WTC11 (cell line): Measurements from ENCODE around the gene HOATZ. TPM values are rescaled to one million over a fixed set of nuclear protein-coding genes. Genes with fewer than 3 reads are reported as not detected.

ENCODE experiments used
- ATAC-seq: fragments of 200-7000 bp; cut with Tn5 transposase; 2 replicates; pipeline ENCODE4 v1.10.0; 2021; ENCODE audit warnings: mild to moderate bottlenecking, moderate library complexity
- CTCF ChIA-PET: fragments of 300-600 bp; sonication (Branson Sonifier 250); formaldehyde crosslinking; loops from one replicate; lab custom pipeline; 2021; ENCODE audit warnings: antibody characterized with exemption; lab: Charles Lee
- POLR2A ChIA-PET: fragments of 350-600 bp; sonication (Branson Sonifier 250); formaldehyde crosslinking; loops from one replicate; lab custom pipeline; 2021; ENCODE audit warnings: antibody characterized with exemption; lab: Charles Lee
- DNase-seq: peaks from one replicate; pipeline ENCODE4 v3.0.0; 2021; ENCODE audit warnings: low spot score
- H3K27ac Mint-ChIP-seq: 2 replicates; pipeline ENCODE4 v1.8.0; 2021; ENCODE audit warnings: mixed read lengths
- H3K27me3 Mint-ChIP-seq: 2 replicates; pipeline ENCODE4 v1.8.0; 2021; ENCODE audit warnings: low read depth, mild to moderate bottlenecking, moderate library complexity, mixed read lengths
- H3K36me3 Mint-ChIP-seq: 2 replicates; pipeline ENCODE4 v1.8.0; 2021; ENCODE audit warnings: mixed read lengths
- H3K4me1 Mint-ChIP-seq: 2 replicates; pipeline ENCODE4 v1.8.0; 2022; ENCODE audit warnings: mixed read lengths
- H3K4me3 Mint-ChIP-seq: 2 replicates; pipeline ENCODE4 v1.8.0; 2021; ENCODE audit warnings: mild to moderate bottlenecking, moderate library complexity, mixed read lengths
- H3K9me3 Mint-ChIP-seq: 2 replicates; pipeline ENCODE4 v1.8.0; 2021; ENCODE audit warnings: mixed read lengths
- ARID4B ChIP-seq: sonication (generic); formaldehyde crosslinking; IDR thresholded peaks from 2 replicates; pipeline ENCODE4 v1.8.0; 2023; ENCODE audit warnings: missing genetic modification reagents, mild to moderate bottlenecking, borderline replicate concordance
- FOXJ3 ChIP-seq: sonication (generic); formaldehyde crosslinking; IDR thresholded peaks from 2 replicates; pipeline ENCODE4 v1.9.0; 2021; ENCODE audit warnings: missing genetic modification reagents, mild to moderate bottlenecking, borderline replicate concordance
- GABPB1 ChIP-seq: sonication (generic); formaldehyde crosslinking; IDR thresholded peaks from 2 replicates; pipeline ENCODE4 v1.8.1; 2023; ENCODE audit warnings: mild to moderate bottlenecking, missing genetic modification reagents
- GRHL2 ChIP-seq: fragments of 250-450 bp; sonication (Bioruptor Pico); IDR thresholded peaks from 2 replicates; pipeline ENCODE4 v1.8.0; 2022; ENCODE audit warnings: mild to moderate bottlenecking, moderate library complexity; ENCODE audit not compliant: insufficient replicate concordance, severe bottlenecking
- IRF1 ChIP-seq: sonication (generic); formaldehyde crosslinking; IDR thresholded peaks from 2 replicates; pipeline ENCODE4 v1.8.0; 2023; ENCODE audit warnings: missing genetic modification reagents
- JAZF1 ChIP-seq: fragments of 250-450 bp; sonication (Bioruptor Pico); IDR thresholded peaks from 2 replicates; pipeline ENCODE4 v1.9.0; 2021; ENCODE audit warnings: moderate library complexity, mild to moderate bottlenecking, inconsistent platforms
- NFE2L1 ChIP-seq: sonication (generic); formaldehyde crosslinking; IDR thresholded peaks from 2 replicates; pipeline ENCODE4 v1.8.1; 2023; ENCODE audit warnings: missing genetic modification reagents
- NFYB ChIP-seq: sonication (generic); formaldehyde crosslinking; conservative IDR thresholded peaks from 2 replicates; pipeline ENCODE4 v1.8.0; 2022; ENCODE audit warnings: low read depth, missing genetic modification reagents
- NR3C1 ChIP-seq: sonication (generic); formaldehyde crosslinking; conservative IDR thresholded peaks from 2 replicates; pipeline ENCODE4 v1.8.1; 2023; ENCODE audit warnings: low read depth, mild to moderate bottlenecking, missing genetic modification reagents
- ZNF219 ChIP-seq: sonication (generic); formaldehyde crosslinking; IDR thresholded peaks from 2 replicates; pipeline ENCODE4 v1.8.0; 2023; ENCODE audit warnings: missing genetic modification reagents, mild to moderate bottlenecking, borderline replicate concordance
- total RNA-seq: library from RNA; stranded (reverse); gene quantifications from 3 replicates; pipeline ENCODE4 v1.2.3, GENCODE V29; 2021
- TF ChIP-seq, protein P1 (sequence below): fragments of 250-450 bp; sonication (Bioruptor Pico); IDR thresholded peaks from 2 replicates; pipeline ENCODE4 v1.9.0; 2021; ENCODE audit warnings: mild to moderate bottlenecking
- TF ChIP-seq, protein P2 (sequence below): sonication (generic); formaldehyde crosslinking; IDR thresholded peaks from 2 replicates; pipeline ENCODE4 v1.8.1; 2023; ENCODE audit warnings: mild to moderate bottlenecking, missing genetic modification reagents
- TF ChIP-seq, protein P3 (sequence below): sonication (generic); formaldehyde crosslinking; IDR thresholded peaks from 2 replicates; pipeline ENCODE4 v1.8.1; 2023; ENCODE audit warnings: mild to moderate bottlenecking, missing genetic modification reagents
- TF ChIP-seq, protein P4 (sequence below): sonication (generic); formaldehyde crosslinking; IDR thresholded peaks from 2 replicates; pipeline ENCODE4 v1.8.1; 2022; ENCODE audit warnings: low read depth, mild to moderate bottlenecking, moderate library complexity, missing genetic modification reagents, borderline replicate concordance
- TF ChIP-seq, protein P5 (sequence below): sonication (generic); formaldehyde crosslinking; IDR thresholded peaks from 2 replicates; pipeline ENCODE4 v1.8.1; 2023; ENCODE audit warnings: mild to moderate bottlenecking, moderate library complexity, missing genetic modification reagents

Gene HOATZ
- total RNA-seq, 1 experiment from 2014 or later, result not detected

- H3K9me3 Mint-ChIP-seq, result no peaks in the 10 kb centered on the region
- ChIA-PET CTCF (no interaction called here), POLR2A (no interaction called here)
- H3K27me3 Mint-ChIP-seq, result no peaks in the 10 kb centered on the region
- TF ChIP-seq, protein P1, sequence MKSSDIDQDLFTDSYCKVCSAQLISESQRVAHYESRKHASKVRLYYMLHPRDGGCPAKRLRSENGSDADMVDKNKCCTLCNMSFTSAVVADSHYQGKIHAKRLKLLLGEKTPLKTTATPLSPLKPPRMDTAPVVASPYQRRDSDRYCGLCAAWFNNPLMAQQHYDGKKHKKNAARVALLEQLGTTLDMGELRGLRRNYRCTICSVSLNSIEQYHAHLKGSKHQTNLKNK (CRISPR knock-in tag), result no peak
- TF ChIP-seq GABPB1 (CRISPR knock-in tag) (no peak), NR3C1 (CRISPR knock-in tag) (no peak), GRHL2 (CRISPR knock-in tag) (no peak), NFYB (CRISPR knock-in tag) (no peak), ARID4B (CRISPR knock-in tag) (no peak)
- TF ChIP-seq, protein P2, sequence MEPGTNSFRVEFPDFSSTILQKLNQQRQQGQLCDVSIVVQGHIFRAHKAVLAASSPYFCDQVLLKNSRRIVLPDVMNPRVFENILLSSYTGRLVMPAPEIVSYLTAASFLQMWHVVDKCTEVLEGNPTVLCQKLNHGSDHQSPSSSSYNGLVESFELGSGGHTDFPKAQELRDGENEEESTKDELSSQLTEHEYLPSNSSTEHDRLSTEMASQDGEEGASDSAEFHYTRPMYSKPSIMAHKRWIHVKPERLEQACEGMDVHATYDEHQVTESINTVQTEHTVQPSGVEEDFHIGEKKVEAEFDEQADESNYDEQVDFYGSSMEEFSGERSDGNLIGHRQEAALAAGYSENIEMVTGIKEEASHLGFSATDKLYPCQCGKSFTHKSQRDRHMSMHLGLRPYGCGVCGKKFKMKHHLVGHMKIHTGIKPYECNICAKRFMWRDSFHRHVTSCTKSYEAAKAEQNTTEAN (CRISPR knock-in tag), result no peak
- H3K27ac Mint-ChIP-seq, result no peak overlapping the region
- H3K36me3 Mint-ChIP-seq, result no peaks in the 10 kb centered on the region
- ATAC-seq (no peak), DNase-seq (no peak)
- H3K4me3 Mint-ChIP-seq, result no peak overlapping the region
- H3K4me1 Mint-ChIP-seq, result peaks cover 9% of the 10 kb centered on the region
Measured at GRCh38 chr11:111569476-111569875, 54.9 kb downstream of the HOATZ start.

DNA sequence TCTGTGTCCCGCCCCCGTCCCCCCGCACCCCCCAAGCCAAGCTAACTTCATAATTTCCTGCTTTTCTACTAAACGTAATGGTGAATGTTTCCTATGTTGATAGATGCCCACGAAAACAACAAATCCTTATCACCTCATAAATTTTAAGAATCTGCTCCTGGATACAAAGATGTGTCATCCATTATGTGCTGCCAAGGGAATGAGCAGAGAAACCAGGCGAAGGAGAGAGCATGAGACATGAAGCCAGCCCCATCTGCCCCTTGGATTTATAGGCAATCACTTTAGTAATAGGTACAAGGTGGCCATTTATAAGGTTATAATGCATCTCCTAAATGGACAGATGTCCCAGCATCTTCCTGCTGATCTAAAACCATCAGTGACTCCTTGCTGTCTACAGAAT, 56.2 kb downstream of the HOATZ start:
- no peak overlapping the region for H3K27ac Mint-ChIP-seq
- ATAC-seq (no peak), DNase-seq (no peak)
- H3K4me1 Mint-ChIP-seq, result peaks cover 9% of the 10 kb centered on the region
- no peaks in the 10 kb centered on the region for H3K27me3 Mint-ChIP-seq
- ChIA-PET CTCF (no interaction called here), POLR2A (no interaction called here)
- TF ChIP-seq IRF1 (CRISPR knock-in tag), result no peak
- TF ChIP-seq ZNF219 (CRISPR knock-in tag), result no peak
- H3K36me3 Mint-ChIP-seq, result no peaks in the 10 kb centered on the region
- no peaks in the 10 kb centered on the region for H3K9me3 Mint-ChIP-seq
- no peak overlapping the region for H3K4me3 Mint-ChIP-seq

DNA sequence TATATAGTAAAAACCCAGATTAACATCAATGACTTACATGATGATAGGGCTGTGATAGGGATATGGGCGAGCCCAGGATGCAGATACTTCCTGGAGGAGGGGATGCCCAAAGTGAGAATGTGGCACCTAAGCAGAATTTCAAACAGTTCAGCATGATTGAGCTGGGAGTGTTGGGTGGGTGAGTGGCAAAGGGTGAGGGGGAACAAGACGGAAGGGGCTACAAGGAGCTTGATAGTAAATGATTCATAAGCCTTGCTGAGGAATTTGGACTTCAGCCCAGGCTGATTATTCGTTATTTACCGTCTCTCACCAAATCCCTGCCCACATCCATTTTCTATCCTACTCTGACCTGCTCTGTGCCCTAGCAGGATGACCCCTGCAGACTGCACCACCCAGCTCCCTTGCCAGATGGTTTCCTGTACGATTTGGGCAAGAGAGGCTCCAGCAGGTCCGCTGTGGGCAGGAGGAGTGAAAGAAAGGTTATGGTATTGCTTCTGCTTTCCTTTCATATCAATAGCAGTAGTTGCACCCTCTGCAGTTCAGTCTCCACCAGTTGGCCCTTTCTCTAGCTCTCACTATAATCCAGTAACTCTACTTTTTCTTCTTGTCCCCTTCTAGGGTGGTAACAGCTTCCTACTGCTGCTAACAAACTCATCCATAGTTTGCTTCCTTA, 57.4 kb downstream of the HOATZ start:
- H3K9me3 Mint-ChIP-seq, result no peaks in the 10 kb centered on the region
- DNase-seq (no peak), ATAC-seq (no peak)
- H3K4me3 Mint-ChIP-seq, result no peak overlapping the region
- H3K4me1 Mint-ChIP-seq, result no peaks in the 10 kb centered on the region
- H3K27ac Mint-ChIP-seq, result no peak overlapping the region
- POLR2A ChIA-PET, result interaction anchor here (0.5 kb wide), 1 partner anchor 26 kb away, joined by 4 read pairs; no protein-coding TSS in a partner anchor
- H3K27me3 Mint-ChIP-seq, result no peaks in the 10 kb centered on the region
- no peaks in the 10 kb centered on the region for H3K36me3 Mint-ChIP-seq
- CTCF ChIA-PET, result no interaction called here
- no peak for TF ChIP-seq NFE2L1 (CRISPR knock-in tag)
- no peak for TF ChIP-seq GRHL2 (CRISPR knock-in tag)
- TF ChIP-seq, protein P3, sequence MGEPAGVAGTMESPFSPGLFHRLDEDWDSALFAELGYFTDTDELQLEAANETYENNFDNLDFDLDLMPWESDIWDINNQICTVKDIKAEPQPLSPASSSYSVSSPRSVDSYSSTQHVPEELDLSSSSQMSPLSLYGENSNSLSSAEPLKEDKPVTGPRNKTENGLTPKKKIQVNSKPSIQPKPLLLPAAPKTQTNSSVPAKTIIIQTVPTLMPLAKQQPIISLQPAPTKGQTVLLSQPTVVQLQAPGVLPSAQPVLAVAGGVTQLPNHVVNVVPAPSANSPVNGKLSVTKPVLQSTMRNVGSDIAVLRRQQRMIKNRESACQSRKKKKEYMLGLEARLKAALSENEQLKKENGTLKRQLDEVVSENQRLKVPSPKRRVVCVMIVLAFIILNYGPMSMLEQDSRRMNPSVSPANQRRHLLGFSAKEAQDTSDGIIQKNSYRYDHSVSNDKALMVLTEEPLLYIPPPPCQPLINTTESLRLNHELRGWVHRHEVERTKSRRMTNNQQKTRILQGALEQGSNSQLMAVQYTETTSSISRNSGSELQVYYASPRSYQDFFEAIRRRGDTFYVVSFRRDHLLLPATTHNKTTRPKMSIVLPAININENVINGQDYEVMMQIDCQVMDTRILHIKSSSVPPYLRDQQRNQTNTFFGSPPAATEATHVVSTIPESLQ, result no peak
- no peak for TF ChIP-seq FOXJ3 (CRISPR knock-in tag)
- TF ChIP-seq, protein P4, sequence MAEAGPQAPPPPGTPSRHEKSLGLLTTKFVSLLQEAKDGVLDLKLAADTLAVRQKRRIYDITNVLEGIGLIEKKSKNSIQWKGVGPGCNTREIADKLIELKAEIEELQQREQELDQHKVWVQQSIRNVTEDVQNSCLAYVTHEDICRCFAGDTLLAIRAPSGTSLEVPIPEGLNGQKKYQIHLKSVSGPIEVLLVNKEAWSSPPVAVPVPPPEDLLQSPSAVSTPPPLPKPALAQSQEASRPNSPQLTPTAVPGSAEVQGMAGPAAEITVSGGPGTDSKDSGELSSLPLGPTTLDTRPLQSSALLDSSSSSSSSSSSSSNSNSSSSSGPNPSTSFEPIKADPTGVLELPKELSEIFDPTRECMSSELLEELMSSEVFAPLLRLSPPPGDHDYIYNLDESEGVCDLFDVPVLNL, result no peak
- TF ChIP-seq, protein P5, sequence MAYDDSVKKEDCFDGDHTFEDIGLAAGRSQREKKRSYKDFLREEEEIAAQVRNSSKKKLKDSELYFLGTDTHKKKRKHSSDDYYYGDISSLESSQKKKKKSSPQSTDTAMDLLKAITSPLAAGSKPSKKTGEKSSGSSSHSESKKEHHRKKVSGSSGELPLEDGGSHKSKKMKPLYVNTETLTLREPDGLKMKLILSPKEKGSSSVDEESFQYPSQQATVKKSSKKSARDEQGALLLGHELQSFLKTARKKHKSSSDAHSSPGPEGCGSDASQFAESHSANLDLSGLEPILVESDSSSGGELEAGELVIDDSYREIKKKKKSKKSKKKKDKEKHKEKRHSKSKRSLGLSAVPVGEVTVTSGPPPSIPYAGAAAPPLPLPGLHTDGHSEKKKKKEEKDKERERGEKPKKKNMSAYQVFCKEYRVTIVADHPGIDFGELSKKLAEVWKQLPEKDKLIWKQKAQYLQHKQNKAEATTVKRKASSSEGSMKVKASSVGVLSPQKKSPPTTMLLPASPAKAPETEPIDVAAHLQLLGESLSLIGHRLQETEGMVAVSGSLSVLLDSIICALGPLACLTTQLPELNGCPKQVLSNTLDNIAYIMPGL (CRISPR knock-in tag), result no peak
- TF ChIP-seq JAZF1 (CRISPR knock-in tag), result no peak
